ENCODE measurements around the gene FNIP1. TPM values are rescaled to one million over a fixed set of nuclear protein-coding genes. Genes with fewer than 3 reads are reported as not detected.

The FNIP1 gene
- total and polyA plus RNA-seq, 2 of the 8 experiments (the other 6 are each of a cell fraction or from before 2014, with no cell fraction given) = 3.5 to 17.3 TPM

DNA sequence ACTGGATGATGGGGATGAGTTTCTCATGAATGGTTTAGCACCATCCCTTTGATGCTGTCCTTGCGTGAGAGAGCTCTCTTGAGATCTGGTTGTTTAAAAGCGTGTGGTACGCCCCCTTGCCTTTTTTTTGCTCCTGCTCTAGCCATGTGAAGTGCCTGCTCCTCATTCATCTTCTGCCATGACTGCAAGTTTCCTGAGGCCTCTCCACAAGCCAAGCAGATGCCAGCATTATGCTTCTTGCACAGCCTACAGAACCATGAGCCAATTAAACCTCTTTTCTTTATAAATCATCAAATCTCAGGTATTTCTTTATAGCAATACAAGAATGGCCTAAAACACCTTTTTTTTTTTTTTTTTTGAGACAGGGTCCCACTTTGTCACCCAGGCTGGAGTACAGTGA is 32.8 kb downstream of the FNIP1 start:
- no peak overlapping the region for H2BK20ac ChIP-seq (ENCODE audit: low read length)
- H3K14ac ChIP-seq (ENCODE audit: insufficient read length) = no peak overlapping the region
- POLR2A ChIA-PET (ENCODE audit: partially characterized antibody) = interaction anchor here (0.6 kb wide), 1 partner anchor 9 kb away, joined by 3 read pairs; no protein-coding TSS in a partner anchor
- no peak overlapping the region for H2BK5ac ChIP-seq (ENCODE audit: low read depth, low read length)
- H2BK15ac ChIP-seq (ENCODE audit: low read length) = no peak overlapping the region
- no peak overlapping the region for H3K27ac ChIP-seq (ENCODE audit: low read depth, low read length)
- H2AFZ ChIP-seq (ENCODE audit: low read length) = no peak overlapping the region
- no peaks in the 10 kb centered on the region; a peak in 1 of 8 replicates for H3K36me3 ChIP-seq (ENCODE audit: control insufficient read depth in 2 of 4, insufficient read depth in 4 of 4, low read length in 3 of 4)
- H3K18ac ChIP-seq (ENCODE audit: extremely low read depth, low read length) = no peak overlapping the region
- no peak overlapping the region for H3K4ac ChIP-seq (replicated peaks; ENCODE audit: insufficient read length, low read depth, low read length)
- 85% methylated on average over 3 of the region's 3 CpGs; no CpG with 5 or more reads in 1 of the 2 experiments for WGBS, 2 experiments (ENCODE audit: extremely low coverage in 1 of 2, insufficient coverage in 1 of 2, insufficient read length in 1 of 2, insufficient replicate concordance in 2 of 2, low coverage in 1 of 2, low lambda C conversion rate in 2 of 2, missing lambda C conversion rate in 1 of 2)
- no peak overlapping the region for H2BK120ac ChIP-seq (replicated peaks; ENCODE audit: low read depth, low read length)
- H3K79me2 ChIP-seq (ENCODE audit: control insufficient read depth in 1 of 2, insufficient read depth in 2 of 2, low read length in 2 of 2) = peaks cover 0 to 87% of the 10 kb centered on the region in 2 experiments; a peak in 3 of 4 replicates
- H3K79me1 ChIP-seq (ENCODE audit: low read depth, low read length) = peaks cover 5% of the 10 kb centered on the region; the same call in 1 of the 2 replicates
- CTCF ChIA-PET (ENCODE audit: partially characterized antibody) = interaction anchor here (0.7 kb wide), 1 partner anchor 13 kb away, joined by 3 read pairs; no protein-coding TSS in a partner anchor
- TF ChIP-seq KDM4A (IDR thresholded peaks at IDR 0.05; ENCODE audit: low read depth, low read length, severe bottlenecking) (no peak), MAX (IDR thresholded peaks at IDR 0.05) (no peak), SIX5 (IDR thresholded peaks at IDR 0.05; ENCODE audit: low read depth, low read length) (no peak), CBX5 (IDR thresholded peaks at IDR 0.05; ENCODE audit: low read depth, low read length) (no peak), BRCA1 (IDR thresholded peaks at IDR 0.05; ENCODE audit: low read depth, low read length) (no peak), SP1 (IDR thresholded peaks at IDR 0.05; ENCODE audit: low read depth, low read length) (no peak), BCL11A (IDR thresholded peaks at IDR 0.05; ENCODE audit: low read depth in 2 of 2, low read length in 2 of 2) (no peak), ZNF274 (IDR thresholded peaks at IDR 0.05; ENCODE audit: borderline replicate concordance, extremely low read depth, low read length) (no peak)
- H4K20me1 ChIP-seq (replicated peaks in 1 of 2; ENCODE audit: control insufficient read depth in 1 of 2, insufficient read depth in 2 of 2, low read length in 2 of 2) = no peaks in the 10 kb centered on the region
- 0 out of 4 replicates have a peak, but pooled peaks cover 0 to 2% of the 10 kb centered on the region in 2 experiments for H3K9me3 ChIP-seq (ENCODE audit: insufficient read depth in 2 of 2, low read depth in 1 of 2, low read length in 1 of 2)
- no peak for DNase-seq (ENCODE audit: low read depth in 1 of 2, low spot score in 2 of 2)
- H3K4me2 ChIP-seq (ENCODE audit: insufficient read depth in 1 of 2, low read depth in 2 of 2, low read length in 2 of 2) = no peak overlapping the region
- no peak overlapping the region for H3K9ac ChIP-seq (replicated peaks in 1 of 4; ENCODE audit: extremely low read depth in 1 of 4, low read depth in 3 of 4, low read length in 3 of 4)
- H4K5ac ChIP-seq (ENCODE audit: insufficient read length, low read depth, low read length) = no peak overlapping the region
- H3K56ac ChIP-seq (replicated peaks; ENCODE audit: insufficient read length, low read depth, low read length) = no peak overlapping the region
- H2BK12ac ChIP-seq (ENCODE audit: low read depth, low read length) = no peak overlapping the region
- no peaks in the 10 kb centered on the region for H3K23me2 ChIP-seq (ENCODE audit: low read depth, low read length)
- no peaks in the 10 kb centered on the region for H3K27me3 ChIP-seq (replicated peaks in 1 of 4; ENCODE audit: control insufficient read depth in 3 of 4, extremely low read depth in 1 of 4, insufficient read depth in 3 of 4, low read length in 3 of 4)
- no peak overlapping the region for H3K4me3 ChIP-seq (ENCODE audit: extremely low read depth in 1 of 4, insufficient read depth in 2 of 4, low read depth in 3 of 4, low read length in 4 of 4)
- no peak overlapping the region for H2AK5ac ChIP-seq (ENCODE audit: low read depth, low read length)
- H3K4me1 ChIP-seq (replicated peaks in 1 of 4; ENCODE audit: control insufficient read depth in 3 of 4, insufficient read depth in 4 of 4, low read length in 3 of 4) = no peaks in the 10 kb centered on the region
- no peak overlapping the region for H4K91ac ChIP-seq (replicated peaks; ENCODE audit: insufficient read length, low read length)
- H3K23ac ChIP-seq (ENCODE audit: insufficient read length) = no peak overlapping the region
- no peak overlapping the region for H4K8ac ChIP-seq (ENCODE audit: extremely low read depth, insufficient read depth, low read length)
- no peak for FAIRE-seq
